Thyroid gland (tissue), 4 donors: ENCODE measurements around the gene SYCE3. TPM values are rescaled to one million over a fixed set of nuclear protein-coding genes. Genes with fewer than 3 reads are reported as not detected.

Experiments
- DNase-seq, 2 donors: peaks; one replicate each; pipeline ENCODE4 v3.0.0-alpha.2; 2019
- H3K27ac ChIP-seq, 3 donors: fragments of 200-600 bp; sonication (generic); 1 replicate in 2 of 3; 2 replicates in 1 of 3; pipeline ENCODE4 v1.5.1; 2016 to 2019; ENCODE audit warnings: mild to moderate bottlenecking in 1 of 3, moderate library complexity in 1 of 3
- H3K27me3 ChIP-seq: fragments of 200-600 bp; sonication (generic); one replicate; pipeline ENCODE4 v1.5.1; 2019
- H3K36me3 ChIP-seq, 2 donors: fragments of 200-600 bp; sonication (generic); one replicate each; pipeline ENCODE4 v1.5.1; 2016 to 2019
- H3K4me1 ChIP-seq, 2 donors: fragments of 200-600 bp; sonication (generic); one replicate each; pipeline ENCODE4 v1.5.1; 2017 to 2019
- H3K4me3 ChIP-seq, 3 donors: fragments of 200-600 bp; sonication (generic); replicated peaks in 1 of 3; 1 replicate in 2 of 3; 2 replicates in 1 of 3; pipeline ENCODE4 v1.5.1; 2016; ENCODE audit warnings: mild to moderate bottlenecking in 1 of 3
- H3K9me3 ChIP-seq: fragments of 200-600 bp; sonication (generic); one replicate; pipeline ENCODE4 v1.5.1; 2017
- POLR2A ChIP-seq, 2 donors: fragments of 450-650 bp; IDR thresholded peaks; one replicate each; pipeline ENCODE4 v1.6.1; 2017; ENCODE audit warnings: antibody characterized with exemption in 2 of 2, mild to moderate bottlenecking in 2 of 2, moderate library complexity in 1 of 2
- WGBS, 2 donors: methylation state at CpG; one replicate each; pipeline ENCODE4 v1.1.5; 2017; 5-methylcytosine and 5-hydroxymethylcytosine counted together
- intact Hi-C: fragments of 100-400 bp; cut with DNase I; formaldehyde crosslinking; loops from one replicate; pipeline ENCODE4 v1.15.1; 2023
- total RNA-seq, 4 donors: library from RNA; depleted of rRNA; stranded (reverse); fragments of >200 nt; gene quantifications; one replicate each; pipeline ENCODE4 v1.2.3, GENCODE V29; 2016
- TF ChIP-seq, protein P1 (sequence below), 6 experiments: fragments of 200-600 bp in 3 of 6; fragments of 450-650 bp in 3 of 6; sonication (generic) in 3 of 6; IDR thresholded peaks; one replicate each; pipeline ENCODE4 v1.5.1; 2016 to 2019; ENCODE audit warnings: antibody characterized with exemption in 6 of 6, mild to moderate bottlenecking in 2 of 6, inconsistent platforms in 1 of 6, moderate library complexity in 1 of 6

Gene SYCE3
- total RNA-seq, 4 donors from 2014 or later, result 3.5 to 6.0 (median 4.3) TPM; not detected in 1

- TF ChIP-seq, protein P1, sequence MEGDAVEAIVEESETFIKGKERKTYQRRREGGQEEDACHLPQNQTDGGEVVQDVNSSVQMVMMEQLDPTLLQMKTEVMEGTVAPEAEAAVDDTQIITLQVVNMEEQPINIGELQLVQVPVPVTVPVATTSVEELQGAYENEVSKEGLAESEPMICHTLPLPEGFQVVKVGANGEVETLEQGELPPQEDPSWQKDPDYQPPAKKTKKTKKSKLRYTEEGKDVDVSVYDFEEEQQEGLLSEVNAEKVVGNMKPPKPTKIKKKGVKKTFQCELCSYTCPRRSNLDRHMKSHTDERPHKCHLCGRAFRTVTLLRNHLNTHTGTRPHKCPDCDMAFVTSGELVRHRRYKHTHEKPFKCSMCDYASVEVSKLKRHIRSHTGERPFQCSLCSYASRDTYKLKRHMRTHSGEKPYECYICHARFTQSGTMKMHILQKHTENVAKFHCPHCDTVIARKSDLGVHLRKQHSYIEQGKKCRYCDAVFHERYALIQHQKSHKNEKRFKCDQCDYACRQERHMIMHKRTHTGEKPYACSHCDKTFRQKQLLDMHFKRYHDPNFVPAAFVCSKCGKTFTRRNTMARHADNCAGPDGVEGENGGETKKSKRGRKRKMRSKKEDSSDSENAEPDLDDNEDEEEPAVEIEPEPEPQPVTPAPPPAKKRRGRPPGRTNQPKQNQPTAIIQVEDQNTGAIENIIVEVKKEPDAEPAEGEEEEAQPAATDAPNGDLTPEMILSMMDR (IDR thresholded peaks at IDR 0.05), result no peak
- TF ChIP-seq POLR2A (IDR thresholded peaks at IDR 0.05), result no peak
- Histone ChIP-seq H3K9me3 (no peaks in the 10 kb centered on the region), H3K27ac (no peak overlapping the region), H3K36me3 (no peaks in the 10 kb centered on the region), H3K4me3 (no peak overlapping the region), H3K4me1 (peaks cover 11 to 12% of the 10 kb centered on the region in 2 donors), H3K27me3 (no peaks in the 10 kb centered on the region)
- no peak for DNase-seq
- WGBS, 2 donors, result 80 to 85% methylated on average over 22 to 31 of the region's 34 CpGs
- intact Hi-C loops, result no loop called here
Measured at GRCh38 chr22:50561401-50562358, 1.0 kb downstream of the SYCE3 start.

- Histone ChIP-seq H3K36me3 (no peaks in the 10 kb centered on the region), H3K27me3 (no peaks in the 10 kb centered on the region), H3K27ac (no peak overlapping the region), H3K9me3 (no peaks in the 10 kb centered on the region), H3K4me1 (peaks cover 11 to 12% of the 10 kb centered on the region in 2 donors), H3K4me3 (no peak overlapping the region)
- no peak for DNase-seq
- intact Hi-C loops, result no loop called here
- TF ChIP-seq, protein P1 (IDR thresholded peaks at IDR 0.05), result no peak
- TF ChIP-seq POLR2A (IDR thresholded peaks at IDR 0.05), result no peak
- 84 to 89% methylated on average over 3 of the region's 3 CpGs for WGBS, 2 donors
Measured at GRCh38 chr22:50560034-50560433, 2.7 kb downstream of the SYCE3 start.

DNA sequence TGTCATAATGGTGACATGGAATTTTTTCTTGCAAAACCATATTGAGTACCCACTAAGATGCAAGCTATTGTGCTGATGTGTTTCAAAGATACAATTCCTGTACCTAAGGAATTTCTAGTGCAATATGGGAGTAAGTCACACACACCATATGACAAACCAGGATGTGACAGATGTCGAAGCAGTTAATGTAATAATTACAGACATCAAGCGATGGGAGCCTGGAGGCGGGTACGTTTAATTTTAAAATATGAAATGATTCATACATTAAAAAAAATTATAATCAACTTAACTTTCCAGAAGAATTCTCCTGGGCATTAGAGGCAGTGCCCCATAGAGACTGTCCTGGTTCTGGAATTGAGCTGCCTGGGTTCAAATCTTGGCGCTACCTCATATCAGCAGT, 6.0 kb downstream of the SYCE3 start:
- Histone ChIP-seq H3K4me3 (no peak overlapping the region), H3K4me1 (no peaks in the 10 kb centered on the region), H3K27ac (no peak overlapping the region), H3K36me3 (no peaks in the 10 kb centered on the region), H3K27me3 (no peaks in the 10 kb centered on the region), H3K9me3 (no peaks in the 10 kb centered on the region)
- intact Hi-C loops, result no loop called here
- DNase-seq, result no peak
- no peak for TF ChIP-seq POLR2A (IDR thresholded peaks at IDR 0.05)
- TF ChIP-seq, protein P1 (IDR thresholded peaks at IDR 0.05), result no peak
- WGBS, 2 donors, result 89% methylated on average over 5 of the region's 5 CpGs

- Histone ChIP-seq H3K4me3 (no peak overlapping the region), H3K27me3 (no peaks in the 10 kb centered on the region), H3K27ac (no peak overlapping the region), H3K4me1 (peaks cover 0 to 5% of the 10 kb centered on the region in 2 donors), H3K9me3 (no peaks in the 10 kb centered on the region), H3K36me3 (no peaks in the 10 kb centered on the region)
- WGBS, 2 donors, result 73 to 81% methylated on average over 8 of the region's 8 CpGs
- no peak for TF ChIP-seq POLR2A (IDR thresholded peaks at IDR 0.05)
- TF ChIP-seq, protein P1 (IDR thresholded peaks at IDR 0.05), result no peak
- no peak for DNase-seq
- intact Hi-C loops, result no loop called here
Measured at GRCh38 chr22:50553310-50553709, 9.4 kb downstream of the SYCE3 start.

DNA sequence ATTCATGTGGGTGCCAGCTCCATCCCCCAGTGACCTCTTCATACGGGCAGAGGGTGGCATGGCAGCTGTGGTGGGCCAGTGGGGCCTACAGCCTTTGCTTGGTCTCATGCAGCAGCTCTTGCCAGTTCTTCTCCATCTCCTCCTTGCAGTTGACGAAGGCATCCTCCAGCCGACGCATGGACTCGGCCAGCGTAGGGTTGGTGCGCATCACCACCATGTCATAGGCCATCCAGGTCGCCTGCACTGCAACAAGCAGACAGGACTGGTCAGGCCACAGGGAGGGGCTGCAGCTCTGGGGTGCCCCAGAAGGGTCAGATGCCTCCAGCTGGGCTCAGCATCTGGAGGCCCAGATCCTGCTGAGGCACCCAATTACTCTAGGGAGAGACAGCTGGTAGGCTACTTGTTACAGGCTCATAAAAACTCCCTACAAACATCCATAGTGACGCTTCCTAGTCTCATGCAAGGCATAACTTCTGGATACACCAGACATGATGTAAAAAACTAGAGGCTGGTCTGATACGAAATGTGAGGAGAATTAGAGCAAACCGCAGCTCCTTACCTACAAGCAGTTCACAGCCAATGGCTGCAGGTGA, 11.5 kb downstream of the SYCE3 start:
- Histone ChIP-seq H3K9me3 (no peaks in the 10 kb centered on the region), H3K4me3 (no peak overlapping the region), H3K36me3 (no peaks in the 10 kb centered on the region), H3K4me1 (peaks cover 0 to 7% of the 10 kb centered on the region in 2 donors), H3K27ac (no peak overlapping the region), H3K27me3 (no peaks in the 10 kb centered on the region)
- no peak for DNase-seq
- WGBS, 2 donors, result 91 to 97% methylated on average over 7 to 9 of the region's 11 CpGs
- TF ChIP-seq POLR2A (IDR thresholded peaks at IDR 0.05), result no peak
- TF ChIP-seq, protein P1 (IDR thresholded peaks at IDR 0.05), result no peak
- intact Hi-C loops, result no loop called here
